HEK293 (cell line): ENCODE measurements around the gene MAML3.

Source experiments
- CTCF ChIA-PET: fragments of 350-600 bp; formaldehyde crosslinking; extraction: SDS; loops from one replicate; lab custom pipeline; 2021; ENCODE audit warnings: antibody characterized with exemption; lab: Yijun Ruan, JAX
- POLR2A ChIA-PET: fragments of 300-600 bp; formaldehyde crosslinking; extraction: SDS; loops from one replicate; lab custom pipeline; 2020; ENCODE audit warnings: antibody characterized with exemption, inconsistent platforms; lab: Yijun Ruan, JAX
- H3K27ac ChIP-seq: fragments of 200-500 bp; sonication (Bioruptor generic); 2 replicates; pipeline ENCODE4 v1.5.1; 2014; ENCODE audit warnings: low read depth, low read length, control low read depth, inconsistent platforms; ENCODE audit errors: extremely low read depth
- H3K36me3 ChIP-seq, 2 experiments: fragments of 200-500 bp in 1 of 2; sonication (Bioruptor generic) in 1 of 2; 1 replicate in 1 of 2; 2 replicates in 1 of 2; pipeline ENCODE4 v1.5.1; 2014 to 2017; ENCODE audit warnings: inconsistent platforms in 2 of 2, low read length in 2 of 2; ENCODE audit not compliant: control insufficient read depth in 2 of 2, insufficient read depth in 1 of 2
- H3K4me1 ChIP-seq: fragments of 200-500 bp; sonication (Bioruptor generic); 2 replicates; pipeline ENCODE4 v1.5.1; 2014; ENCODE audit warnings: mild to moderate bottlenecking, low read length, inconsistent platforms; ENCODE audit not compliant: control insufficient read depth, insufficient read depth
- H3K4me3 ChIP-seq: 2 replicates; pipeline ENCODE4 v1.5.1; 2011; ENCODE audit warnings: low read depth, mild to moderate bottlenecking, control low read depth, low read length, moderate library complexity
- H3K9me3 ChIP-seq: fragments of 200-500 bp; sonication (Bioruptor generic); 2 replicates; pipeline ENCODE4 v1.5.1; 2014; ENCODE audit warnings: low read depth, low read length, inconsistent platforms; ENCODE audit not compliant: control insufficient read depth, insufficient read depth
- ATF2 ChIP-seq: fragments of 450-650 bp; formaldehyde crosslinking; IDR thresholded peaks from 2 replicates; pipeline ENCODE4 v1.5.1; 2016; ENCODE audit warnings: missing biosample characterization, missing genetic modification characterization, low read depth
- BCL6B ChIP-seq: fragments of 450-650 bp; formaldehyde crosslinking; IDR thresholded peaks from 2 replicates; pipeline ENCODE4 v1.5.1; 2017; ENCODE audit warnings: missing biosample characterization, missing genetic modification characterization
- KLF10 ChIP-seq: fragments of 450-650 bp; IDR thresholded peaks from 2 replicates; pipeline ENCODE4 v1.5.1; 2018; ENCODE audit warnings: missing biosample characterization, mild to moderate bottlenecking, missing genetic modification characterization
- KLF9 ChIP-seq: fragments of 450-650 bp; formaldehyde crosslinking; IDR thresholded peaks from 2 replicates; pipeline ENCODE4 v1.5.1; 2016; ENCODE audit warnings: missing biosample characterization, missing genetic modification characterization, low read depth
- MEIS1 ChIP-seq: sonication (generic); formaldehyde crosslinking; IDR thresholded peaks from 2 replicates; pipeline ENCODE4 v1.8.1; 2022; ENCODE audit warnings: missing genetic modification reagents, mild to moderate bottlenecking, borderline replicate concordance
- OSR2 ChIP-seq: fragments of 450-650 bp; formaldehyde crosslinking; IDR thresholded peaks from 2 replicates; pipeline ENCODE4 v1.5.1; 2016; ENCODE audit warnings: missing biosample characterization, missing genetic modification characterization
- OVOL3 ChIP-seq: fragments of 450-650 bp; formaldehyde crosslinking; IDR thresholded peaks from 2 replicates; pipeline ENCODE4 v1.5.1; 2016; ENCODE audit warnings: missing biosample characterization, missing genetic modification characterization
- ZBTB6 ChIP-seq: fragments of 450-650 bp; formaldehyde crosslinking; IDR thresholded peaks from 2 replicates; pipeline ENCODE4 v1.5.1; 2017; ENCODE audit warnings: missing biosample characterization, missing genetic modification characterization
- ZIC2 ChIP-seq: fragments of 450-650 bp; formaldehyde crosslinking; IDR thresholded peaks from 2 replicates; pipeline ENCODE4 v1.5.1; 2016; ENCODE audit warnings: missing biosample characterization, missing genetic modification characterization
- ZNF146 ChIP-seq: fragments of 450-650 bp; formaldehyde crosslinking; IDR thresholded peaks from 2 replicates; pipeline ENCODE4 v1.5.1; 2016; ENCODE audit warnings: missing biosample characterization, missing genetic modification characterization
- ZNF155 ChIP-seq: fragments of 450-650 bp; formaldehyde crosslinking; IDR thresholded peaks from 2 replicates; pipeline ENCODE4 v1.5.1; 2016; ENCODE audit warnings: missing biosample characterization, missing genetic modification characterization
- ZNF214 ChIP-seq: fragments of 450-650 bp; formaldehyde crosslinking; IDR thresholded peaks from 2 replicates; pipeline ENCODE4 v1.5.1; 2017; ENCODE audit warnings: missing biosample characterization, mild to moderate bottlenecking, missing genetic modification characterization, borderline replicate concordance
- ZNF26 ChIP-seq: fragments of 450-650 bp; formaldehyde crosslinking; IDR thresholded peaks from 2 replicates; pipeline ENCODE4 v1.5.1; 2016; ENCODE audit warnings: missing biosample characterization, missing genetic modification characterization
- ZNF394 ChIP-seq: fragments of 450-650 bp; formaldehyde crosslinking; IDR thresholded peaks from 2 replicates; pipeline ENCODE4 v1.5.1; 2016; ENCODE audit warnings: missing biosample characterization, missing genetic modification characterization, mild to moderate bottlenecking, moderate library complexity, borderline replicate concordance
- ZNF404 ChIP-seq: fragments of 450-650 bp; formaldehyde crosslinking; IDR thresholded peaks from 2 replicates; pipeline ENCODE4 v1.5.1; 2017; ENCODE audit warnings: missing biosample characterization, missing genetic modification characterization
- ZNF433 ChIP-seq: fragments of 450-650 bp; formaldehyde crosslinking; IDR thresholded peaks from 2 replicates; pipeline ENCODE4 v1.5.1; 2016; ENCODE audit warnings: missing biosample characterization, missing genetic modification characterization, low read depth
- ZNF548 ChIP-seq: fragments of 450-650 bp; formaldehyde crosslinking; IDR thresholded peaks from 2 replicates; pipeline ENCODE4 v1.5.1; 2016; ENCODE audit warnings: missing biosample characterization, missing genetic modification characterization
- ZNF560 ChIP-seq: fragments of 450-650 bp; formaldehyde crosslinking; IDR thresholded peaks from 2 replicates; pipeline ENCODE4 v1.5.1; 2017; ENCODE audit warnings: missing biosample characterization, missing genetic modification characterization, borderline replicate concordance
- ZNF629 ChIP-seq: fragments of 450-650 bp; formaldehyde crosslinking; IDR thresholded peaks from 2 replicates; pipeline ENCODE4 v1.5.1; 2017; ENCODE audit warnings: missing biosample characterization, missing genetic modification characterization
- ZNF658 ChIP-seq: fragments of 450-650 bp; formaldehyde crosslinking; IDR thresholded peaks from 2 replicates; pipeline ENCODE4; 2016; ENCODE audit warnings: missing biosample characterization, missing genetic modification characterization
- ZNF747 ChIP-seq: fragments of 450-650 bp; formaldehyde crosslinking; IDR thresholded peaks from 2 replicates; pipeline ENCODE4 v1.5.1; 2016; ENCODE audit warnings: missing biosample characterization, missing genetic modification characterization
- ZNF768 ChIP-seq: fragments of 450-650 bp; formaldehyde crosslinking; IDR thresholded peaks from 2 replicates; pipeline ENCODE4 v1.5.1; 2018; ENCODE audit warnings: missing biosample characterization, mild to moderate bottlenecking, missing genetic modification characterization
- TF ChIP-seq, protein P1 (sequence below): fragments of 450-650 bp; formaldehyde crosslinking; IDR thresholded peaks from 2 replicates; pipeline ENCODE4 v1.5.1; 2016; ENCODE audit warnings: missing biosample characterization, missing genetic modification characterization
- TF ChIP-seq, protein P2 (sequence below): fragments of 450-650 bp; formaldehyde crosslinking; IDR thresholded peaks from 2 replicates; pipeline ENCODE4 v1.5.1; 2017; ENCODE audit warnings: missing biosample characterization, missing genetic modification characterization

MAML3 gene

DNA sequence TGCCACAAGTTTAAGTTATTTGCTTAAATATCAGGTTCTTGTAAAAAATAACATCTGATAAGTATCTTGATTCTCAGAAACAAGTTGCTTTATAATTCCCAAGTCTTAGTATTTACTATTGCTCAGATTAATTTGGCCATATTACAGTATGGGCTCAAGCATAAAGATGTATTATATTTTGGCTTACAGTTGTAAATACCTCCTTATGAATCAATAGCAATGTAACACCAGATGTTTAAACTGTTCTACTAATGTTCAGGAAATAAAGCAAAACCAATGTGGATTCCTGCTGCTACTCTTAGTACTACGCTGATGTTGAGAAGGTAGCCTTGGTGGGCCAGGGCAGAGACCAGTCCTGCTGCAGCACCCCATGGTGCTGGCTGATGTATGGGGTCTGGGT lies 385.6 kb downstream of the MAML3 start:
- POLR2A ChIA-PET = no interaction called here
- no peaks in the 10 kb centered on the region for H3K36me3 ChIP-seq
- peaks cover 5% of the 10 kb centered on the region; the same call in 1 of the 2 replicates for H3K4me1 ChIP-seq
- no peak overlapping the region for H3K4me3 ChIP-seq
- H3K27ac ChIP-seq = no peak overlapping the region
- no peaks in the 10 kb centered on the region for H3K9me3 ChIP-seq
- CTCF ChIA-PET = no interaction called here
- TF ChIP-seq ZNF658 (no peak), ZNF26 (no peak), ZNF214 (no peak), ZNF747 (tag by site-specific recombination) (no peak), ZNF394 (no peak), MEIS1 (CRISPR knock-in tag) (no peak), BCL6B (tag by site-specific recombination) (no peak), OSR2 (tag by site-specific recombination) (no peak), ZNF146 (tag by site-specific recombination) (no peak), ZNF629 (tag by site-specific recombination) (no peak), ZNF433 (no peak), ZBTB6 (tag by site-specific recombination) (no peak), ZNF404 (tag by site-specific recombination) (no peak)
- TF ChIP-seq, protein P1, sequence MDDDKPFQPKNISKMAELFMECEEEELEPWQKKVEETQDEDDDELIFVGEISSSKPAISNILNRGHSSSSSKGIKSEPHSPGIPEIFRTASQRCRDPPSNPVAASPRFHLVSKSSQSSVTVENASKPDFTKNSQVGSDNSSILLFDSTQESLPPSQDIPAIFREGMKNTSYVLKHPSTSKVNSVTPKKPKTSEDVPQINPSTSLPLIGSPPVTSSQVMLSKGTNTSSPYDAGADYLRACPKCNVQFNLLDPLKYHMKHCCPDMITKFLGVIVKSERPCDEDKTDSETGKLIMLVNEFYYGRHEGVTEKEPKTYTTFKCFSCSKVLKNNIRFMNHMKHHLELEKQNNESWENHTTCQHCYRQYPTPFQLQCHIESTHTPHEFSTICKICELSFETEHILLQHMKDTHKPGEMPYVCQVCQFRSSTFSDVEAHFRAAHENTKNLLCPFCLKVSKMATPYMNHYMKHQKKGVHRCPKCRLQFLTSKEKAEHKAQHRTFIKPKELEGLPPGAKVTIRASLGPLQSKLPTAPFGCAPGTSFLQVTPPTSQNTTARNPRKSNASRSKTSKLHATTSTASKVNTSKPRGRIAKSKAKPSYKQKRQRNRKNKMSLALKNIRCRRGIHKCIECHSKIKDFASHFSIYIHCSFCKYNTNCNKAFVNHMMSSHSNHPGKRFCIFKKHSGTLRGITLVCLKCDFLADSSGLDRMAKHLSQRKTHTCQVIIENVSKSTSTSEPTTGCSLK (tag by site-specific recombination) = no peak
- TF ChIP-seq, protein P2, sequence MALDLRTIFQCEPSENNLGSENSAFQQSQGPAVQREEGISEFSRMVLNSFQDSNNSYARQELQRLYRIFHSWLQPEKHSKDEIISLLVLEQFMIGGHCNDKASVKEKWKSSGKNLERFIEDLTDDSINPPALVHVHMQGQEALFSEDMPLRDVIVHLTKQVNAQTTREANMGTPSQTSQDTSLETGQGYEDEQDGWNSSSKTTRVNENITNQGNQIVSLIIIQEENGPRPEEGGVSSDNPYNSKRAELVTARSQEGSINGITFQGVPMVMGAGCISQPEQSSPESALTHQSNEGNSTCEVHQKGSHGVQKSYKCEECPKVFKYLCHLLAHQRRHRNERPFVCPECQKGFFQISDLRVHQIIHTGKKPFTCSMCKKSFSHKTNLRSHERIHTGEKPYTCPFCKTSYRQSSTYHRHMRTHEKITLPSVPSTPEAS (tag by site-specific recombination) = no peak

DNA sequence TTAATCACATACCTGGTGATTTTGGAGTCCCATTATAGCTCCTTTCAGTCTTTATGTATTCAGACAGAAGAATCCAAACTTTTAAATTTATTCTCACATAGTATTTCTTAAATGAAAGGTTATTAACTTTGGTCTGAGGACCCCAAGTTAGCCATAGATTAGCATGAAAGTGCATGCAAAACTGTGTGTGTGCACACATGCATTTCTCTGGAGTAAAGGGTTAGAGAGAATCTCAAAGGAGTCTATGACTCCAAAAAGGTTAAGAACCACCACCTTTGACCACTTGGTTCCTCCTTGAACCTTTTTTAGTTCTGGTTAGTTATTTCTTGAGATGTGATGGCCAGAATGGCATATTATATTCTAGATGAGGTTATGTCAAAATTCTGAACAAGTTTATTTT lies 386.4 kb downstream of the MAML3 start:
- ChIA-PET POLR2A (no interaction called here), CTCF (no interaction called here)
- H3K9me3 ChIP-seq = no peaks in the 10 kb centered on the region
- H3K4me3 ChIP-seq = no peak overlapping the region
- no peak overlapping the region for H3K27ac ChIP-seq
- peaks cover 5% of the 10 kb centered on the region; the same call in 1 of the 2 replicates for H3K4me1 ChIP-seq
- H3K36me3 ChIP-seq = no peaks in the 10 kb centered on the region
- TF ChIP-seq ATF2 (tag by site-specific recombination) = no peak
- no peak for TF ChIP-seq ZNF214
- no peak for TF ChIP-seq ZNF560 (tag by site-specific recombination)
- TF ChIP-seq ZNF548 = no peak
- no peak for TF ChIP-seq OVOL3 (tag by site-specific recombination)
- no peak for TF ChIP-seq ZNF155 (tag by site-specific recombination)
- TF ChIP-seq ZNF768 (tag by site-specific recombination) = no peak
- TF ChIP-seq KLF9 (tag by site-specific recombination) = no peak
- no peak for TF ChIP-seq KLF10 (tag by site-specific recombination)
- TF ChIP-seq ZIC2 (tag by site-specific recombination) = no peak
